Left kidney (tissue), 2 donors: ENCODE measurements around the gene RPS15. TPM values are rescaled to one million over a fixed set of nuclear protein-coding genes. Genes with fewer than 3 reads are reported as not detected.

Experiments used
- DNase-seq: peaks from one replicate; pipeline ENCODE4 v3.0.0-alpha.2; 2013
- polyA plus RNA-seq: library from polyadenylated mRNA; unstranded; fragments of 120-200 nt; gene quantifications from one replicate; pipeline ENCODE4 v1.2.1, GENCODE V29; 2013; ENCODE audit not compliant: insufficient read length

Gene RPS15
- polyA plus RNA-seq, 1 donor, result 539 TPM

- DNase-seq, result no peak
Measured at GRCh38 chr19:1481224-1481892, 43.2 kb downstream of the RPS15 start.

- DNase-seq, result no peak
Measured at GRCh38 chr19:1481893-1482360, 43.7 kb downstream of the RPS15 start.

GRCh38 chr19:1482361-1483130 lies 44.4 kb downstream of the RPS15 start:
- DNase-seq, result no peak

- DNase-seq, result no peak
Measured at GRCh38 chr19:1483131-1483978, 45.2 kb downstream of the RPS15 start.

- DNase-seq, result no peak
Measured at GRCh38 chr19:1483979-1484428, 45.8 kb downstream of the RPS15 start.

GRCh38 chr19:1486720-1487575 lies 48.8 kb downstream of the RPS15 start:
- DNase-seq, result no peak

- DNase-seq, result no peak
Measured at GRCh38 chr19:1487576-1488281, 49.5 kb downstream of the RPS15 start.

GRCh38 chr19:1488282-1488601 lies 50.0 kb downstream of the RPS15 start:
- no peak for DNase-seq

- no peak for DNase-seq
Measured at GRCh38 chr19:1489463-1490310, 51.5 kb downstream of the RPS15 start.

Other genes starting within 250 kb of the RPS15 start
- gene STK11, start 232.6 kb upstream of the RPS15 start, polyA plus RNA-seq, result 56.2 TPM
- 1.4 TPM for gene CBARP, start 200.4 kb upstream of the RPS15 start, polyA plus RNA-seq
- gene ATP5F1D, start 196.6 kb upstream of the RPS15 start, polyA plus RNA-seq, result 76.3 TPM
- 43.8 TPM for gene MIDN, start 189.8 kb upstream of the RPS15 start, polyA plus RNA-seq
- gene CIRBP, start 169.1 kb upstream of the RPS15 start, polyA plus RNA-seq, result 895 TPM
- 16.2 TPM for gene FAM174C, start 162.9 kb upstream of the RPS15 start, polyA plus RNA-seq
- gene EFNA2, start 152.5 kb upstream of the RPS15 start, polyA plus RNA-seq, result 1.4 TPM
- gene NDUFS7, start 54.5 kb upstream of the RPS15 start, polyA plus RNA-seq, result 40.2 TPM
- 25.7 TPM for gene GAMT, start 36.9 kb upstream of the RPS15 start, polyA plus RNA-seq
- 91.8 TPM for gene DAZAP1, start 30.8 kb upstream of the RPS15 start, polyA plus RNA-seq
- 1.3 TPM for gene APC2, start 11.7 kb downstream of the RPS15 start, polyA plus RNA-seq
- 19.5 TPM for gene C19orf25, start 40.8 kb downstream of the RPS15 start, polyA plus RNA-seq
- gene PCSK4, start 52.0 kb downstream of the RPS15 start, polyA plus RNA-seq, result 5.0 TPM
- 15.7 TPM for gene REEP6, start 52.8 kb downstream of the RPS15 start, polyA plus RNA-seq
- 0.27 TPM for gene ADAMTSL5, start 74.6 kb downstream of the RPS15 start, polyA plus RNA-seq
- gene PLK5, start 85.7 kb downstream of the RPS15 start, polyA plus RNA-seq, result 0.23 TPM
- gene MEX3D, start 129.9 kb downstream of the RPS15 start, polyA plus RNA-seq, result 19.1 TPM
- 47.3 TPM for gene MBD3, start 154.5 kb downstream of the RPS15 start, polyA plus RNA-seq
- gene UQCR11, start 167.1 kb downstream of the RPS15 start, polyA plus RNA-seq, result 82.3 TPM
- 98.9 TPM for gene TCF3, start 214.2 kb downstream of the RPS15 start, polyA plus RNA-seq